Loucy (cell line): Measurements from ENCODE around the gene UNC5C.

Experiments
- CTCF ChIP-seq: fragments of 200-600 bp; sonication (generic); conservative IDR thresholded peaks from 2 replicates; pipeline ENCODE4 v1.5.1; 2014; ENCODE audit warnings: mild to moderate bottlenecking, antibody characterized with exemption, low read length
- EZH2phosphoT487 ChIP-seq: fragments of 200-600 bp; IDR thresholded peaks from 2 replicates; pipeline ENCODE4 v1.6.1; 2018; ENCODE audit warnings: antibody characterized with exemption, mild to moderate bottlenecking, moderate library complexity, borderline replicate concordance

GRCh38 chr4:95151255-95151654 is 397.5 kb downstream of the UNC5C start:
- TF ChIP-seq CTCF (no peak), EZH2phosphoT487 (no peak)
